ENCODE data around the gene AKR1C3.
"Not testable (repeated sequence)": the region's sequence is repeated elsewhere in the genome, so short reads cannot be mapped to it uniquely, and the experiment has no call there.

AKR1C3 gene

DNA sequence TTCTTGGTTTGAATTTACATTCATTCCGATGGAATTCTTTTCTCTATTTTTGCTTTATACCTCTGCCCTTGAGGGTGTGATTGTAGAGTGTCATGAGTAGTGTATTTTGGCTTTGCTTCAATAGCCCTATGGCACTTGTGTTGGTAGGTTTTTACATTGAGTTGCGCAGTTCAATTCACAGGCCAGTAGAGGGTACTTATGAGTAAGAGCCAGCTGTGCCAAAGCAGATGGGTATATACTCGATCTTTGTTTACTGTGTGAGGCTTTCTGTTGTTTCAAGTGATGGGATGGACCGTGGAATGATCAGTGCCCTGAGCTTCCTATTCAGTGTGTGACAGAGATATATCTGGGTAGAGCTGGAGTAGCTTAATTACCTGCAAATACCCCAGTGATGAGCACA, 4.3 kb upstream of the AKR1C3 start:
- DNase-seq (ENCODE audit: low spot score) = peak; percentile 19

GRCh38 chr10:5090551-5090950, 3.7 kb upstream of the AKR1C3 start:
- DNase-seq (ENCODE audit: low spot score) = no peak

DNA sequence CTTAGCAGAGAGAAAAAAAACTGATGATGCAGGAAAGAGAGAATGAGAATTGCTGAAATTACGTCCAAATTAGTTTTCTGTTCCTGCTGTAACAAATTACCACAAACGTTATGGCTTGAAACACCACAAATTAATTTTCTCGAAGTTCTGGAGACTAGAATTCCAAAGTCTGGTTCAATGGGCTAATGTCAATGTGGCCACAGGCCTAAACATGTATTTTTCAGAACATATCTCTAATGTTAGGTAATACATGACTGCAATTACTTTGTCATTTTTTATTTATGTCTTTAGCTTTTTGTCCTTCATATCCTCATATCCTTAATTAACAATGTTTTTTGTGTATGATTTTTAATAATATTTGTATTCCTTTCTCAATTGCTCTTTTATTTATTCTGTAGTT, 3.0 kb upstream of the AKR1C3 start:
- no peak for DNase-seq (ENCODE audit: low spot score)

GRCh38 chr10:5092375-5092774, 1.8 kb upstream of the AKR1C3 start:
- DNase-seq (ENCODE audit: low spot score) = no peak

- DNase-seq (ENCODE audit: low spot score) = no peak
Observed at GRCh38 chr10:5092848-5093790, 1.1 kb upstream of the AKR1C3 start.

GRCh38 chr10:5095687-5096086, 1.5 kb downstream of the AKR1C3 start:
- DNase-seq (ENCODE audit: low spot score) = no peak

GRCh38 chr10:5096108-5096507, 1.9 kb downstream of the AKR1C3 start:
- DNase-seq (ENCODE audit: low spot score) = no peak

GRCh38 chr10:5102479-5102878, 8.3 kb downstream of the AKR1C3 start:
- not testable (repeated sequence) for DNase-seq (ENCODE audit: low spot score)

DNA sequence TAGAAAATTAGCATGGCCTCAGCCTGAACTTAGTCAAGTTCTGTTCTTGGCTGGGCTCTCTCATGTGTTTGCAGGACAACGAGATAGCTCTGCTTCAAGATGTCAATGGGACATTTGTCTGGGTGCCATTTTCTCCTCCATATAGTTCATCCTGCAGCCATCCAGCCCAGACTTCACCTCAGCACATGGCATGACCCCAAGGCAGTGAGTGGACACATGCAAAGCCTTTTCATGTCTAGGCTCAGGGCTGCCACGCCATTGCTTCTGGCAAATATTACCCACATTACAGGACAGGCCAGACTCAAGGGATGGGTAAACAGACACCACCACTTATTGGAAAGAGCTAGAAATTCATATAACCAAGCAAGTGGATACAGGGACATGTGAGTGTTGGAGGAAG, 9.3 kb downstream of the AKR1C3 start:
- DNase-seq (ENCODE audit: low spot score) = no peak

GRCh38 chr10:5105626-5106025, 11.4 kb downstream of the AKR1C3 start:
- DNase-seq (ENCODE audit: low spot score) = no peak

- DNase-seq (ENCODE audit: low spot score) = no peak
Observed at GRCh38 chr10:5106553-5106952, 12.3 kb downstream of the AKR1C3 start.

GRCh38 chr10:5107860-5108526, 13.8 kb downstream of the AKR1C3 start:
- DNase-seq (ENCODE audit: low spot score) = no peak

DNA sequence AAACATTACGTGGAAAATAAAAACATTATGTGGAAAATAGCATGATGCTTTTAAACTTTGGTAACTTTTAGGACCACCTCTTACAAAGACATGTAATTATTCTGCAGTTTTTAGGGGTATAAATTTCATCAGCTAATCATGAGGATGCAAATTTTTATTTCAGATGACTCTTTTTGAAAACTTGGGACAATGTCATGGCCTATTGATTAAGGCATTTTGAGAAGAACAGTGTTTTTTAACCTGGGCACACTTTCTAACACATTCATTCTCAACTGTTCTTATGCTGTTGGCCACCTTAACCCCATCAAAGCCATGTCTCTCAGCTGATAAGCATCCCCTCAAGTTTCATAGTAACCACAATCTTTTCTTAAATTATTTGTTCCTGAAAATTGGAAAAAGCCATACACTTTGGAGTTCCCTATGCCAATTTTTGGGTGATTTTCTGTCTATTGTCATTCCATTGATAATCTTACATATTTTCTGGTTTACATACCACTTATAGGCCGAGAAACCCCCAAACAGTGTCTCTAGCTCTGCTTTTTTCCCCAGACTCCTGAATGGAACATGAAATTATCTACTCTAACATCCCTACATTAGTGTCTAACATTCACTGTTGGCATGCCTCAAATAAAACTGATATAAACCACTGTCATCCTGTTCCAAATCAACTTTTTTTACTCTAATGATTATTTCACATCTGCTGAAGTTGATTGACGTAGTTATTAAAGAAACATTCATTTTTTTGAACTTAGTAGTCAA, 14.6 kb downstream of the AKR1C3 start:
- no peak for DNase-seq (ENCODE audit: low spot score)

DNA sequence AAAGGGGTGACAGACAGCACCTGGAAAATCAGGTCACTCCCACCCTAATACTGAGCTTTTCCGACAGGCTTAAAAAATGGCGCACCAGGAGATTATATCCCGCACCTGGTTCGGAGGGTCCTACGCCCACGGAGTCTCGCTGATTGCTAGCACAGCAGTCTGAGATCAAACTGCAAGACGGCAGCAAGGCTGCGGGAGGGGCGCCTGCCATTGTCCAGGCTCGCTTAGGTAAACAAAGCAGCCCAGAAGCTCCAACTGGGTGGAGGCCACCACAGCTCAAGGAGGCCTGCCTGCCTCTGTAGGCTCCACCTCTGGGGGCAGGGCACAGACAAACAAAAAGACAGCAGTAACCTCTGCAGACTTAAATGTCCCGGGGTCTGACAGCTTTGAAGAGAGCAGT, 15.6 kb downstream of the AKR1C3 start:
- not testable (repeated sequence) for DNase-seq (ENCODE audit: low spot score)

DNA sequence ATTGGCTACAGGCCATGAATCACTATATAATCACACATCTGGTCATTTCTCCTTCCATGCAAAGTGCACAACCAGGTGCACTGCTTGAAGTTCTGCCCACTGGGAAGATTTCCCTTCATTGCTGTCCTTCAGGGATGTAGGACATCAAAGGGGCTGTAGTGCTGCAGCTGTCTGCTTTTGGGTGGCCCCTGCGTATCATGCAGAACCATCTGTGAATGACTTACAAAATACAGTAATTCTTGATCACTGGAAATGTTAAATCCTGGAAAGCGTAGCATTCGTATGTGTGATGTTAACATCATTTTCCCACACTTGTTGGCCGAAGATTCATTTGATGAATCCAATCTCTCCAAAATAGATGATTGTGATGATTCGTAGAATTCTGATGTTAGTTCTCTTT, 22.4 kb downstream of the AKR1C3 start:
- DNase-seq (ENCODE audit: low spot score) = no peak

DNA sequence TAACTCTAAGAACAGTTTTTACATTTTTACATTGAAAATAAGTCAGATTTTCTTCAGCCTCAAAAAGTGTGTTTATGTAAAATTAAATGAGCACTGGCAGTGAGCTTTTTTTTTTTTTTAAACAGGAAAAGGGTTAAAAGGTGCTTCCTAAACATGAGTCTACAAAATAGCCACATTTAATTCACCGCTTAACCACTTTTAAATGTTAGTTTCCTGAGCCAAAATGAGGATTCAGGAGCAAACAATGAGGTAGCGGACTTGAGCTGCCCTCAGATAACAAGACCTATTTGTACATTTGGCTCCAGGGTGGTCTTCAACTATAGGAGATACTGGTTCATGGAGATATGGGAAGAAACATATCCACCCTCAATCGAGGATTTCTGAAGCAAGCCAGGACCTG, 22.8 kb downstream of the AKR1C3 start:
- no peak for DNase-seq (ENCODE audit: low spot score)

GRCh38 chr10:5119997-5120396, 25.8 kb downstream of the AKR1C3 start:
- DNase-seq (ENCODE audit: low spot score) = not testable (repeated sequence)

GRCh38 chr10:5123886-5124285, 29.7 kb downstream of the AKR1C3 start:
- no peak for DNase-seq (ENCODE audit: low spot score)

- DNase-seq (ENCODE audit: low spot score) = no peak
Observed at GRCh38 chr10:5125315-5126044, 31.3 kb downstream of the AKR1C3 start.

DNA sequence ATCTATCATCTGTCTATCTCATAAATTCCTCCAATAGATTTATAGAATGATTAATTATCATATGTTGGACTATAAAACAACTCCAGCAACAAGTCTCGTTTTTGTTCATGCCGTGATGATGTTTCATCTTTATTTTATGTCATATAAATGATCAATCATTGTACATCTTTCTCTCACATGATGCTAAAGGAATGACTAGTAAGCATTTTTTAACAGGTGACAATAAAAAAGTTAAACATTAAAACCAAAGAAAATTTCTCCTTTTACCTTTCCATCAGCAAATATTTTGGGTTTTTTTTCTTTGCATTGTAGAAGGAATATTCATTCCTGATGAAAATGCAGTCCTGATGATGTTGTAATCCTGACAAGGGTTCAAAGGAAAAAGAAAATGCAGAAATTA, 41.4 kb downstream of the AKR1C3 start:
- DNase-seq (ENCODE audit: low spot score) = no peak

GRCh38 chr10:5136468-5137087, 42.4 kb downstream of the AKR1C3 start:
- no peak for DNase-seq (ENCODE audit: low spot score)
